WERI-Rb-1 (cell line): ENCODE results near the gene SATB2.

Experiments
- DNase-seq: peaks from one replicate; pipeline ENCODE4 v3.0.0-alpha.2; 2020
- H3K27ac ChIP-seq: fragments of 250-450 bp; sonication (Bioruptor Pico); 2 replicates; pipeline ENCODE4 v1.5.1; 2020; ENCODE audit warnings: mild to moderate bottlenecking, moderate library complexity
- H3K27me3 ChIP-seq: fragments of 250-450 bp; sonication (Bioruptor Pico); 2 replicates; pipeline ENCODE4 v1.5.1; 2021; ENCODE audit warnings: mild to moderate bottlenecking, low read depth, moderate library complexity; ENCODE audit not compliant: insufficient read depth, severe bottlenecking
- H3K36me3 ChIP-seq: fragments of 250-450 bp; sonication (Bioruptor Pico); 2 replicates; pipeline ENCODE4 v1.5.1; 2020; ENCODE audit warnings: mild to moderate bottlenecking, moderate library complexity
- H3K4me3 ChIP-seq: 2 replicates; pipeline ENCODE4 v1.5.1; 2011; ENCODE audit warnings: low read depth, mild to moderate bottlenecking, control low read depth, low read length
- H3K9me3 ChIP-seq: fragments of 250-450 bp; sonication (Bioruptor Pico); 2 replicates; pipeline ENCODE4 v1.5.1; 2021; ENCODE audit warnings: mild to moderate bottlenecking, moderate library complexity; ENCODE audit not compliant: severe bottlenecking
- CTCF ChIP-seq: IDR thresholded peaks from 2 replicates; pipeline ENCODE4 v1.5.1; 2011; ENCODE audit warnings: low read depth, mild to moderate bottlenecking, control low read depth, inconsistent platforms, low read length

Gene SATB2

GRCh38 chr2:199449956-199450355 is 7.8 kb downstream of the SATB2 start:
- no peaks in the 10 kb centered on the region for H3K9me3 ChIP-seq
- no peak overlapping the region for H3K4me3 ChIP-seq
- no peak for DNase-seq
- H3K27ac ChIP-seq = no peak overlapping the region
- H3K27me3 ChIP-seq = no peaks in the 10 kb centered on the region
- no peaks in the 10 kb centered on the region for H3K36me3 ChIP-seq
- no peak for TF ChIP-seq CTCF

- no peak overlapping the region for H3K4me3 ChIP-seq
- no peaks in the 10 kb centered on the region for H3K9me3 ChIP-seq
- H3K36me3 ChIP-seq = no peaks in the 10 kb centered on the region
- H3K27ac ChIP-seq = no peak overlapping the region
- H3K27me3 ChIP-seq = no peaks in the 10 kb centered on the region
- DNase-seq = no peak
- TF ChIP-seq CTCF = no peak
Measured at GRCh38 chr2:199449455-199449854, 8.3 kb downstream of the SATB2 start.

GRCh38 chr2:199446996-199447576 is 10.7 kb downstream of the SATB2 start:
- Histone ChIP-seq H3K4me3 (no peak overlapping the region), H3K36me3 (no peaks in the 10 kb centered on the region), H3K27me3 (no peaks in the 10 kb centered on the region), H3K27ac (no peak overlapping the region), H3K9me3 (no peaks in the 10 kb centered on the region)
- no peak for DNase-seq
- TF ChIP-seq CTCF = no peak

GRCh38 chr2:199444749-199445148 is 13.0 kb downstream of the SATB2 start:
- TF ChIP-seq CTCF = no peak
- Histone ChIP-seq H3K27ac (no peak overlapping the region), H3K36me3 (no peaks in the 10 kb centered on the region), H3K4me3 (no peak overlapping the region), H3K27me3 (no peaks in the 10 kb centered on the region), H3K9me3 (no peaks in the 10 kb centered on the region)
- no peak for DNase-seq

GRCh38 chr2:199443589-199444130 is 14.1 kb downstream of the SATB2 start:
- no peaks in the 10 kb centered on the region for H3K36me3 ChIP-seq

More at GRCh38 chr2:199443589-199444130, 14.1 kb downstream of the SATB2 start:
- Histone ChIP-seq H3K9me3 (no peaks in the 10 kb centered on the region), H3K27ac (no peak overlapping the region), H3K27me3 (no peaks in the 10 kb centered on the region), H3K4me3 (no peak overlapping the region)
- no peak for TF ChIP-seq CTCF
- no peak for DNase-seq
